Right lobe of liver (tissue), 4 donors: ENCODE measurements around the gene HSPA8.

Experiments
- CTCF ChIP-seq, 4 donors: fragments of 200-600 bp in 3 of 4; fragments of 450-650 bp in 1 of 4; IDR thresholded peaks; one replicate each; pipeline versions ENCODE4 v1.5.1 to v1.8.0; 2016 to 2022; ENCODE audit warnings: antibody characterized with exemption in 4 of 4, mild to moderate bottlenecking in 2 of 4
- POLR2A ChIP-seq: fragments of 450-650 bp; IDR thresholded peaks from one replicate; pipeline ENCODE4 v1.6.1; 2017; ENCODE audit warnings: antibody characterized with exemption, mild to moderate bottlenecking
- donor health status: DM: no; HTN: no; CAD: no.
- donor health status: DM: no; HTN: no; CAD: no.
- donor health status: DM: no; HTN: yes; CAD: no.

- no peak for TF ChIP-seq CTCF (IDR thresholded peaks at IDR 0.05)
- TF ChIP-seq POLR2A = no peak
These were observed 43.2 kb downstream of the HSPA8 start for GRCh38 chr11:123018702-123019101.
